Psoas muscle (tissue), 8 donors: ENCODE data around the gene UGP2. TPM values are rescaled to one million over a fixed set of nuclear protein-coding genes. Genes with fewer than 3 reads are reported as not detected.

Experiments
- ATAC-seq, 4 donors: fragments of 200-7000 bp; cut with Tn5 transposase; one replicate each; pipeline ENCODE4 v1.9.1; 2020; ENCODE audit warnings: moderate library complexity in 3 of 4, mild to moderate bottlenecking in 2 of 4
- DNase-seq, 2 donors: peaks; one replicate each; pipeline ENCODE4 v3.0.0-alpha.2; 2020
- H3K27ac ChIP-seq: fragments of 200-600 bp; one replicate; pipeline ENCODE4 v1.8.0; 2022
- H3K27me3 ChIP-seq, 3 donors: fragments of 200-600 bp in 1 of 3; one replicate each; pipeline versions ENCODE4 v1.6.1 to v1.8.0; 2013 to 2022; ENCODE audit warnings: low read length in 2 of 3, mild to moderate bottlenecking in 2 of 3, moderate library complexity in 1 of 3; ENCODE audit not compliant: insufficient read depth in 3 of 3
- H3K36me3 ChIP-seq, 2 donors: fragments of 200-600 bp in 1 of 2; one replicate each; pipeline versions ENCODE4 v1.6.1 to v1.8.0; 2013 to 2022; ENCODE audit warnings: low read depth in 1 of 2, mild to moderate bottlenecking in 1 of 2, moderate library complexity in 1 of 2; ENCODE audit not compliant: insufficient read depth in 1 of 2
- H3K4me1 ChIP-seq: fragments of 200-600 bp; one replicate; pipeline ENCODE4 v1.8.0; 2022
- H3K4me3 ChIP-seq: fragments of 200-600 bp; one replicate; pipeline ENCODE4 v1.8.0; 2022; ENCODE audit warnings: mild to moderate bottlenecking
- H3K9me3 ChIP-seq: fragments of 200-600 bp; one replicate; pipeline ENCODE4 v1.8.0; 2022
- WGBS, 3 donors: extraction: QIAGEN DNeasy Blood & Tissue Kit; methylation state at CpG; one replicate each; pipeline versions ENCODE4 v1.1.6 to v1.1.7; 2013; 5-methylcytosine and 5-hydroxymethylcytosine counted together
- intact Hi-C, 2 donors: fragments of 100-400 bp; cut with DNase I; formaldehyde crosslinking; loops; one replicate each; pipeline versions ENCODE4 v1.11.0 to v1.14.2; 2022
- polyA plus RNA-seq, 3 donors: library from polyadenylated mRNA; stranded (reverse); fragments of 200-250 nt; gene quantifications; one replicate each; pipeline ENCODE4 v1.2.3, GENCODE V29; 2013
- total RNA-seq, 4 donors: library from RNA; stranded (reverse); fragmentation: NEBNext Ultra II Directional in 2 of 4; extraction: Animal tissue kit (Norgen Biotek cat#: 25700) in 2 of 4; gene quantifications; one replicate each; pipeline versions ENCODE4 v1.2.1 to v1.2.4, GENCODE V29; 2021 to 2023
- TF ChIP-seq, protein P1 (sequence below): fragments of 200-600 bp; IDR thresholded peaks from one replicate; pipeline ENCODE4 v1.8.0; 2022; ENCODE audit warnings: antibody characterized with exemption
- donor health status: healthy with polysubstance abuse.
- donor health status: DM: no; HTN: no; CAD: no; lungs with moderate emphysema.
- donor health status: Bipolar disorder and iron deficiency.
- donor health status: healthy.
- donor health status: DM: yes; HTN: yes; CAD: no.
- donor health status: DM: no; HTN: no; CAD: no.
- donor health status: DM: no; HTN: no; CAD: no.
- donor health status: DM: yes; HTN: yes; CAD: no.

UGP2 gene
- total and polyA plus RNA-seq, 7 donors: 391 to 903 (median 520) TPM

DNA sequence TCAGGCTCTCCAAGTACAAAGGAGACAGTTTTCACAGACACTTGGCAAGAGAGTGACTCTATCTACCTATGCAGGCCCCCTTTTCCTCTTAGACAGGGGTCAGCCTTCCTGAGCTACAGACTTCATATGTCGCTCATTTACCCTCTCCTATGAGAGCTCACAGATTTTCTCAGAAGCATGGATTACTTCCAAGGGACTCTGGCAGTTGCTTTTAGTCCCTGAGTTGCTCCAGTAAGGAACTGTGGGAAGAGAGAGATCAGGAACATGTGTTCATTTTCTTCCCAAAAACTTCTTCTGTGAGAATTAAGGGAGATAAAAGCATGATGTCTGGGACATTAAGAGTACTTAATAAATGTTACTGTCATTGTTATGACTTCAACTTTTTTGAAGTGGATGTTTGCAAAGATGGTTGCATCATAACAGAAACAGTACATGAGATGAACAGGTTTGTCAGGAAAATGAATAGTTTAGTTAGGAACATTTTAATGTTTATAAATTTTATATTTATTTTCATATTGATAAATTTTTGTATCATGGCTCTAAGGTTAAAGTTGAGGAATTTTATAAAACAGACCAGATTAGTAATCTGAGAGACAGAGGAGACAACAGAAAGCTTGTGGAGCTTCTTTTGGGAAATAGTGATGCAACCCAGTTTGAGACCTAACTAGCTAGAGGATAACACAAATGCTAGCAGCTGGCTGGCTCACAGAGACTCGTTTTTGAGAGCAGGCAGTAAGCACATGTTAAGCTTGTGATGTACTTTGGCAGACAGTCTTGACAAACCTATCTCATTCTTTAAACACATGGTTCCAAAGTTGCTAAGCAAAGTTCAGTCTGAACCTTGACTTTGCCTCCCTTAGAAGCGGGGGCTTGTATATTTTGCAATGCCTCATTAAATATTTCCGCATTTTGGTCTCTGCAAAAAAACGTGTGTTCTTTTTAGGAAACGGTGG lies 21.7 kb upstream of the UGP2 start:
- peak overlapping the region; percentile 51 for H3K27ac ChIP-seq
- peaks cover 24% of the 10 kb centered on the region for H3K4me1 ChIP-seq
- no peaks in the 10 kb centered on the region for H3K36me3 ChIP-seq
- no peaks in the 10 kb centered on the region for H3K27me3 ChIP-seq
- TF ChIP-seq, protein P1, sequence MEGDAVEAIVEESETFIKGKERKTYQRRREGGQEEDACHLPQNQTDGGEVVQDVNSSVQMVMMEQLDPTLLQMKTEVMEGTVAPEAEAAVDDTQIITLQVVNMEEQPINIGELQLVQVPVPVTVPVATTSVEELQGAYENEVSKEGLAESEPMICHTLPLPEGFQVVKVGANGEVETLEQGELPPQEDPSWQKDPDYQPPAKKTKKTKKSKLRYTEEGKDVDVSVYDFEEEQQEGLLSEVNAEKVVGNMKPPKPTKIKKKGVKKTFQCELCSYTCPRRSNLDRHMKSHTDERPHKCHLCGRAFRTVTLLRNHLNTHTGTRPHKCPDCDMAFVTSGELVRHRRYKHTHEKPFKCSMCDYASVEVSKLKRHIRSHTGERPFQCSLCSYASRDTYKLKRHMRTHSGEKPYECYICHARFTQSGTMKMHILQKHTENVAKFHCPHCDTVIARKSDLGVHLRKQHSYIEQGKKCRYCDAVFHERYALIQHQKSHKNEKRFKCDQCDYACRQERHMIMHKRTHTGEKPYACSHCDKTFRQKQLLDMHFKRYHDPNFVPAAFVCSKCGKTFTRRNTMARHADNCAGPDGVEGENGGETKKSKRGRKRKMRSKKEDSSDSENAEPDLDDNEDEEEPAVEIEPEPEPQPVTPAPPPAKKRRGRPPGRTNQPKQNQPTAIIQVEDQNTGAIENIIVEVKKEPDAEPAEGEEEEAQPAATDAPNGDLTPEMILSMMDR: no peak
- intact Hi-C loops: no loop called here
- H3K4me3 ChIP-seq: no peak overlapping the region
- no peaks in the 10 kb centered on the region for H3K9me3 ChIP-seq
- 46 to 56% (median 52%) methylated on average over 6 of the region's 6 CpGs for WGBS, 3 donors
- peak; percentile 45 to 75 for DNase-seq
- ATAC-seq: peak; percentile 70 to 91 (median 84)

DNA sequence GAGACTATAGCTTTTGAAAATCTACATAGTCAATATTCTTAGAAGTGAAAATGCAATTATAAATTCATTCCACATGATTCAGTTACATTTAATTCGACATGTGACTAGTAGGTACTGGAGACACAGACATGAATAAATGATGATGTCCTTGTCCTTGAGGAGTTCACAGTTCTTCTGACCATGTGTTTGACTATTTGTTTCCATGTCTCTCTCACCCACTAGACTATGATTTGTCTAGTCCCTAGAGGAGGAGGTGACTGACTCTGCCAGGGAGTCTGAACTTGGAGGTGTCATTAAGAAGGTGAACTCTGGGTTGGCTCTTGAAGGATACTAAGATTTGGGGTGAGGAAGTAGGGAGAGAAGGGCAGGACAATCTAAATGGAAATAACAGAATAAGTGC lies 20.7 kb upstream of the UGP2 start:
- intact Hi-C loops: no loop called here
- 68 to 76% (median 75%) methylated on average over 1 of the region's 1 CpG for WGBS, 3 donors
- DNase-seq (no peak), ATAC-seq (peak; percentile 50 to 77 (median 66))
- Histone ChIP-seq H3K9me3 (no peaks in the 10 kb centered on the region), H3K27ac (peak overlapping the region; percentile 51), H3K36me3 (no peaks in the 10 kb centered on the region), H3K27me3 (no peaks in the 10 kb centered on the region), H3K4me3 (no peak overlapping the region), H3K4me1 (peaks cover 15% of the 10 kb centered on the region)
- TF ChIP-seq, protein P1: no peak

DNA sequence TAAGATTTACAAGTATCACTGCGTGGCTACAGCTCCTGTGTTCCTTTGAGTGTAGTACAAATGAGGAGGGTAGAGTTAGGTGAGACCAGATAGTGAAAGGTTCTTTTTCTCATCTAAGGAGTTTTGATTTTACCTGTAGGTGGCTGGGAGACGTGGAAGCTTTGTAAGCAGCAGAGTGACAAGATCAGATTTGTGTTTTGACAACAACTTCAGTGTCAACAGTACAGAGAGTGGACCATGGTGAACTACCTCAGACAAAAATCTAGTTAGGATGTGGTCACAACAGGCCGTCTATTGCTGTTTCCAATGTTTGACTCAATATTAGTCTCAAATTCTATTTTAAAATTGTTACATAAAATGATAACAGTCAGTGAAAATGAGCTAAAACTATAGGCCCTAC lies 20.3 kb upstream of the UGP2 start:
- Histone ChIP-seq H3K36me3 (no peaks in the 10 kb centered on the region), H3K27me3 (no peaks in the 10 kb centered on the region), H3K4me3 (no peak overlapping the region), H3K9me3 (no peaks in the 10 kb centered on the region), H3K27ac (peak overlapping the region; percentile 51), H3K4me1 (peaks cover 15% of the 10 kb centered on the region)
- DNase-seq: no peak
- intact Hi-C loops: no loop called here
- no peak for ATAC-seq
- WGBS, 3 donors: 72 to 89% (median 80%) methylated on average over 3 of the region's 3 CpGs
- TF ChIP-seq, protein P1: no peak

DNA sequence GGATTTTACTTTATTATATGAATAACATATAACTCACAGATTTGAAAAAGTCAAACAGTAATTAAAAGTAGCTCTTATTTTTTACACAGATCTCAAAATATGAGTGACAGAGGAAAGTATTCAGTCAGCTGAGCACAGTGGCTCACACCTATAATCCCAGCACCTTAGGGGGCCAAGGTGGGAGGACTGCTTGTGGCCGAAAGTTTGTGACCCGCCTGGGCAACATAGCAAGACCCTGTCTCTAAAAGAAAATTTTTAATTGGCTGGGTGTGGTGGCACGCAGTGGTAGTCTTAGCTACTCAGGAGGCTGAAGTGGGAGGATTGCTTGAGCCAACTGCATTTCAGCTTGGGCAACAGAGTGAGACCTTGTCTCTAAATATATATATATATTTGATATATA lies 19.2 kb upstream of the UGP2 start:
- H3K36me3 ChIP-seq: no peaks in the 10 kb centered on the region
- ATAC-seq (no peak), DNase-seq (no peak)
- no peaks in the 10 kb centered on the region for H3K9me3 ChIP-seq
- H3K27ac ChIP-seq: no peak overlapping the region
- intact Hi-C loops: no loop called here
- WGBS, 3 donors: 97 to 99% (median 98%) methylated on average over 3 of the region's 3 CpGs
- H3K27me3 ChIP-seq: no peaks in the 10 kb centered on the region
- TF ChIP-seq, protein P1: no peak
- H3K4me3 ChIP-seq: no peak overlapping the region
- H3K4me1 ChIP-seq: peaks cover 18% of the 10 kb centered on the region
